K562 (cell line): Measurements from ENCODE around the gene FASN. TPM values are rescaled to one million over a fixed set of nuclear protein-coding genes. Genes with fewer than 3 reads are reported as not detected.

Experiments
- ATAC-seq: fragments of 200-7000 bp; cut with Tn5 transposase; 3 replicates; pipeline ENCODE4 v1.9.1; 2020; ENCODE audit warnings: moderate library complexity
- BruUV-seq: library from RNA; stranded (reverse); fragments of 400-500 nt; replicated peaks from 2 replicates; lab custom pipeline; 2021; lab: Mats Ljungman, UMichigan
- CTCF ChIA-PET: fragments of 300-600 bp; formaldehyde crosslinking; extraction: SDS; loops from one replicate; lab custom pipeline; 2021; ENCODE audit warnings: low intra/inter-chr PET ratio; lab: Yijun Ruan, JAX
- POLR2A ChIA-PET: fragments of 300-600, 350-650 bp; sonication (Branson Sonifier 250); formaldehyde crosslinking; extraction: SDS; loops from one replicate; lab custom pipeline; 2021; ENCODE audit warnings: antibody characterized with exemption, inconsistent platforms; lab: Yijun Ruan, JAX
- DNase-seq, 4 experiments: peaks; one replicate each; pipeline versions ENCODE4 v3.0.0 to v3.0.0-alpha.2; 2011 to 2018; ENCODE audit warnings: low spot score in 3 of 4, mixed read lengths in 3 of 4; ENCODE audit errors: extremely low read depth in 1 of 4
- FAIRE-seq: peaks from 2 replicates; lab custom pipeline; 2011; peaks lifted over from hg19 to GRCh38; lab: Jason Lieb, UNC
- H2AFZ ChIP-seq: 2 replicates; pipeline ENCODE4 v1.6.0; 2011; ENCODE audit warnings: low read depth, low read length, control low read depth, inconsistent platforms
- H3K27ac ChIP-seq: fragments of 200-600 bp; 3 replicates; pipeline ENCODE4 v1.8.0; 2011; ENCODE audit warnings: low read depth, mild to moderate bottlenecking, control low read depth, inconsistent platforms, low read length, moderate library complexity, mixed read lengths; ENCODE audit errors: extremely low read depth
- H3K27me3 ChIP-seq, 2 experiments: fragments of 300-600 bp in 1 of 2; 2 replicates in 1 of 2; 3 replicates in 1 of 2; pipeline versions ENCODE4 v1.6.0 to v1.8.0; 2011; ENCODE audit warnings: inconsistent platforms in 2 of 2, low read length in 2 of 2, mild to moderate bottlenecking in 1 of 2, mixed read lengths in 1 of 2, moderate library complexity in 1 of 2; ENCODE audit not compliant: control insufficient read depth in 2 of 2, insufficient read depth in 2 of 2
- H3K36me3 ChIP-seq: fragments of 300-600 bp; 3 replicates; pipeline ENCODE4 v1.8.0; 2011; ENCODE audit warnings: mild to moderate bottlenecking, low read length, inconsistent platforms; ENCODE audit not compliant: control insufficient read depth, insufficient read depth
- H3K4me1 ChIP-seq, 2 experiments: fragments of 200-600 bp in 1 of 2; replicated peaks in 1 of 2; 2 replicates in 1 of 2; 3 replicates in 1 of 2; pipeline versions ENCODE4 v1.5.1 to v1.8.0; 2011; ENCODE audit warnings: inconsistent platforms in 2 of 2, low read length in 2 of 2, mild to moderate bottlenecking in 1 of 2, mixed read lengths in 1 of 2, moderate library complexity in 1 of 2; ENCODE audit not compliant: control insufficient read depth in 2 of 2, insufficient read depth in 2 of 2
- H3K4me2 ChIP-seq: 2 replicates; pipeline ENCODE4 v1.6.1; 2011; ENCODE audit warnings: low read length, control low read depth, inconsistent platforms, mixed read lengths; ENCODE audit not compliant: insufficient read depth
- H3K4me3 ChIP-seq: fragments of 200-600 bp; sonication (generic), shearing (Covaris generic); 2 replicates; pipeline ENCODE4 v1.5.1; 2016; ENCODE audit warnings: control low read depth, inconsistent platforms
- H3K79me2 ChIP-seq: fragments of 200-600 bp; 3 replicates; pipeline ENCODE4 v1.8.0; 2011; ENCODE audit warnings: low read length, inconsistent platforms; ENCODE audit not compliant: control insufficient read depth, insufficient read depth
- H3K9ac ChIP-seq, 2 experiments: 2 replicates each; pipeline versions ENCODE4 v1.6.0 to v1.6.1; 2011; ENCODE audit warnings: low read depth in 2 of 2, low read length in 2 of 2, control low read depth in 1 of 2, inconsistent platforms in 1 of 2, mild to moderate bottlenecking in 1 of 2, mixed read lengths in 1 of 2; ENCODE audit not compliant: insufficient read depth in 1 of 2
- H3K9me1 ChIP-seq: one replicate; pipeline ENCODE4 v1.6.0; 2011; ENCODE audit warnings: inconsistent platforms, mild to moderate bottlenecking, low read length, moderate library complexity; ENCODE audit not compliant: control insufficient read depth, insufficient read depth
- H3K9me3 ChIP-seq: replicated peaks from 2 replicates; pipeline ENCODE4 v1.5.1; 2011; ENCODE audit warnings: low read depth, low read length, inconsistent platforms; ENCODE audit not compliant: control insufficient read depth, insufficient read depth
- H4K20me1 ChIP-seq: replicated peaks from 2 replicates; pipeline ENCODE4 v1.6.1; 2011; ENCODE audit warnings: low read length, inconsistent platforms, mixed read lengths; ENCODE audit not compliant: control insufficient read depth, insufficient read depth
- BRD9 ChIP-seq: fragments of 450-650 bp; IDR thresholded peaks from 2 replicates; pipeline ENCODE4 v1.6.1; 2018; ENCODE audit warnings: low read depth; ENCODE audit not compliant: partially characterized antibody
- BRF2 ChIP-seq: IDR thresholded peaks from 3 replicates; pipeline ENCODE4 v1.6.1; 2011; ENCODE audit warnings: borderline replicate concordance, mild to moderate bottlenecking; ENCODE audit not compliant: insufficient read length, insufficient read depth
- E2F1 ChIP-seq: sonication (generic); formaldehyde crosslinking; IDR thresholded peaks from 2 replicates; pipeline ENCODE4 v1.8.1; 2023; ENCODE audit warnings: mild to moderate bottlenecking, missing genetic modification reagents, moderate library complexity
- KAT8 ChIP-seq: fragments of 450-650 bp; IDR thresholded peaks from 2 replicates; pipeline ENCODE4 v1.6.1; 2016; ENCODE audit warnings: low read depth, mild to moderate bottlenecking
- MEF2A ChIP-seq: IDR thresholded peaks from 2 replicates; pipeline ENCODE4 v1.6.1; 2011; ENCODE audit warnings: low read depth, mild to moderate bottlenecking, low read length, moderate library complexity; ENCODE audit not compliant: control insufficient read depth
- MTA3 ChIP-seq: fragments of 450-650 bp; formaldehyde crosslinking; IDR thresholded peaks from 2 replicates; pipeline ENCODE4 v1.6.1; 2017; ENCODE audit warnings: mild to moderate bottlenecking, borderline replicate concordance
- POLR3A ChIP-seq: IDR thresholded peaks from 2 replicates; pipeline ENCODE4 v1.6.1; 2011; ENCODE audit warnings: borderline replicate concordance, mild to moderate bottlenecking, moderate library complexity; ENCODE audit not compliant: insufficient read length, insufficient read depth; ENCODE audit errors: extremely low read depth
- PYGO2 ChIP-seq: fragments of 450-650 bp; IDR thresholded peaks from 2 replicates; pipeline ENCODE4 v1.6.1; 2016; ENCODE audit warnings: mild to moderate bottlenecking, missing genetic modification characterization, moderate library complexity, missing compliant biosample characterization
- RFX5 ChIP-seq: IDR thresholded peaks from 2 replicates; pipeline ENCODE4 v1.6.1; 2011; ENCODE audit warnings: low read depth, mild to moderate bottlenecking, improper control_type of control experiment, low read length
- STAT5A ChIP-seq: IDR thresholded peaks from 2 replicates; pipeline ENCODE4 v1.6.1; 2012; ENCODE audit warnings: low read length, inconsistent platforms, borderline replicate concordance
- ZC3H4 ChIP-seq: sonication (generic); formaldehyde crosslinking; IDR thresholded peaks from 2 replicates; pipeline ENCODE4 v1.9.0; 2021; ENCODE audit warnings: missing genetic modification reagents, borderline replicate concordance
- ZFP36 ChIP-seq: fragments of 150-350 bp; IDR thresholded peaks from 2 replicates; pipeline ENCODE4 v1.6.1; 2018; ENCODE audit warnings: low read length, low read depth; ENCODE audit not compliant: partially characterized antibody
- ZFX ChIP-seq: sonication (generic); formaldehyde crosslinking; IDR thresholded peaks from 2 replicates; pipeline ENCODE4 v1.8.0; 2022; ENCODE audit warnings: mild to moderate bottlenecking, missing genetic modification reagents, moderate library complexity
- ZNF140 ChIP-seq: fragments of 250-450 bp; sonication (Bioruptor Pico); IDR thresholded peaks from 2 replicates; pipeline ENCODE4 v1.8.0; 2021; ENCODE audit warnings: moderate library complexity, mild to moderate bottlenecking, inconsistent platforms
- WGBS: fragments of 100-300 bp; shearing (Covaris generic); methylation state at CpG from one replicate; pipeline ENCODE4 v1.1.6; 2016; ENCODE audit warnings: low coverage, mixed read lengths; ENCODE audit not compliant: insufficient coverage; ENCODE audit errors: missing lambda C conversion rate; 5-methylcytosine and 5-hydroxymethylcytosine counted together
- in situ Hi-C: fragments of 300-500 bp; cut with MboI; formaldehyde crosslinking; loops from 4 replicates; pipeline ENCODE4 v1.15.0; 2018; ENCODE audit warnings: inconsistent platforms, mixed read lengths
- intact Hi-C: fragments of 100-400 bp; cut with micrococcal nuclease; formaldehyde crosslinking; loops from 2 replicates; pipeline ENCODE4 v1.14.2; 2022
- polyA plus RNA-seq, 8 experiments: library from polyadenylated mRNA; depleted of rRNA in 4 of 8; stranded (reverse) in 5 of 8; unstranded in 3 of 8; fragments of >200 nt; fragmentation: Nextera tagmentation in 2 of 8; fragmentation: Illumina TruSeq in 1 of 8; extraction: Ambion mirVana in 2 of 8; extraction: Trizol in 1 of 8; gene quantifications; 2 replicates each; pipeline versions ENCODE4 v1.2.1 to v1.2.3, GENCODE V29; 2011 to 2014; ENCODE audit warnings: inconsistent platforms in 1 of 8, missing spikeins in 1 of 8
- total RNA-seq, 7 experiments: library from RNA; depleted of rRNA in 6 of 7; stranded (reverse); fragments of >200 nt in 6 of 7; fragmentation: Illumina TruSeq in 2 of 7; extraction: Trizol in 2 of 7; gene quantifications; 2 replicates each; pipeline versions ENCODE4 v1.2.1 to v1.2.3, GENCODE V29; 2011 to 2021; ENCODE audit warnings: low replicate concordance in 1 of 7

Gene FASN
- total and polyA plus RNA-seq, 9 of the 15 experiments (the other 6 are each of a cell fraction or from before 2014, with no cell fraction given) = 0.15 to 663 (median 49.9) TPM

GRCh38 chr17:82049521-82049971 is 48.5 kb downstream of the FASN start:
- Histone ChIP-seq H3K4me3 (no peak overlapping the region), H3K9me1 (peaks cover 2% of the 10 kb centered on the region), H3K4me1 (peaks cover 6 to 76% of the 10 kb centered on the region in 2 experiments; a peak in 3 of 5 replicates), H2AFZ (no peak overlapping the region), H3K9me3 (no peaks in the 10 kb centered on the region), H3K27ac (no peak overlapping the region), H3K4me2 (no peak overlapping the region), H3K36me3 (peaks cover 54% of the 10 kb centered on the region; the same call in 2 of the 3 replicates), H4K20me1 (0 out of 2 replicates have a peak, but pooled peaks cover 4% of the 10 kb centered on the region), H3K9ac (peak overlapping the region in 1 of 2 experiments; percentile 97; a peak in 2 of 4 replicates), H3K27me3 (no peaks in the 10 kb centered on the region), H3K79me2 (peaks cover 28% of the 10 kb centered on the region)
- BruUV-seq = no TSS peak
- POLR2A ChIA-PET = interaction anchor here (0.6 to 1.0 kb wide), 3 partner anchors 12 to 53 kb away, joined by 3 read pairs; partner anchors contain the start of gene DCXR
- intact Hi-C loops = no loop called here
- 97% methylated on average over 13 of the region's 16 CpGs for WGBS
- ATAC-seq (no peak), FAIRE-seq (no peak), DNase-seq (peak in 1 of 4 experiments; percentile 8)
- in situ Hi-C loops = no loop called here
- CTCF ChIA-PET = no interaction called here
- no peak for TF ChIP-seq MTA3
- TF ChIP-seq ZFP36 = no peak
- no peak for TF ChIP-seq KAT8
- no peak for TF ChIP-seq ZFX (CRISPR knock-in tag)
- no peak for TF ChIP-seq ZC3H4 (CRISPR knock-in tag)
- no peak for TF ChIP-seq POLR3A
- no peak for TF ChIP-seq BRD9
- TF ChIP-seq MEF2A = no peak
- TF ChIP-seq RFX5 = no peak
- TF ChIP-seq ZNF140 = no peak
- TF ChIP-seq E2F1 (CRISPR knock-in tag) = no peak
- no peak for TF ChIP-seq STAT5A
- TF ChIP-seq PYGO2 = no peak
- no peak for TF ChIP-seq BRF2
